WTC11 (cell line): ENCODE measurements around the gene DUSP22. TPM values are rescaled to one million over a fixed set of nuclear protein-coding genes. Genes with fewer than 3 reads are reported as not detected.
"Not testable (repeated sequence)": the region's sequence is repeated elsewhere in the genome, so short reads cannot be mapped to it uniquely, and the experiment has no call there.

ENCODE experiments used
- ATAC-seq: fragments of 200-7000 bp; cut with Tn5 transposase; 2 replicates; pipeline ENCODE4 v1.10.0; 2021; ENCODE audit warnings: mild to moderate bottlenecking, moderate library complexity
- CTCF ChIA-PET: fragments of 300-600 bp; sonication (Branson Sonifier 250); formaldehyde crosslinking; loops from one replicate; lab custom pipeline; 2021; ENCODE audit warnings: antibody characterized with exemption; lab: Charles Lee
- POLR2A ChIA-PET: fragments of 350-600 bp; sonication (Branson Sonifier 250); formaldehyde crosslinking; loops from one replicate; lab custom pipeline; 2021; ENCODE audit warnings: antibody characterized with exemption; lab: Charles Lee
- DNase-seq: peaks from one replicate; pipeline ENCODE4 v3.0.0; 2021; ENCODE audit warnings: low spot score
- H3K27ac Mint-ChIP-seq: 2 replicates; pipeline ENCODE4 v1.8.0; 2021; ENCODE audit warnings: mixed read lengths
- H3K27me3 Mint-ChIP-seq: 2 replicates; pipeline ENCODE4 v1.8.0; 2021; ENCODE audit warnings: low read depth, mild to moderate bottlenecking, moderate library complexity, mixed read lengths
- H3K36me3 Mint-ChIP-seq: 2 replicates; pipeline ENCODE4 v1.8.0; 2021; ENCODE audit warnings: mixed read lengths
- H3K4me1 Mint-ChIP-seq: 2 replicates; pipeline ENCODE4 v1.8.0; 2022; ENCODE audit warnings: mixed read lengths
- H3K4me3 Mint-ChIP-seq: 2 replicates; pipeline ENCODE4 v1.8.0; 2021; ENCODE audit warnings: mild to moderate bottlenecking, moderate library complexity, mixed read lengths
- H3K9me3 Mint-ChIP-seq: 2 replicates; pipeline ENCODE4 v1.8.0; 2021; ENCODE audit warnings: mixed read lengths
- CBFB ChIP-seq: sonication (generic); formaldehyde crosslinking; IDR thresholded peaks from 2 replicates; pipeline ENCODE4 v1.8.1; 2022; ENCODE audit warnings: mild to moderate bottlenecking, low read depth, missing genetic modification reagents
- E2F4 ChIP-seq: sonication (generic); formaldehyde crosslinking; IDR thresholded peaks from 2 replicates; pipeline ENCODE4 v1.8.1; 2022; ENCODE audit warnings: low read depth, mild to moderate bottlenecking, moderate library complexity, missing genetic modification reagents, borderline replicate concordance
- GTF2I ChIP-seq: fragments of 250-450 bp; sonication (Bioruptor Pico); conservative IDR thresholded peaks from 2 replicates; pipeline ENCODE4 v1.4.0; 2021; ENCODE audit warnings: mild to moderate bottlenecking
- HMGA2 ChIP-seq: fragments of 250-450 bp; sonication (Bioruptor Pico); IDR thresholded peaks from 2 replicates; pipeline ENCODE4 v1.4.0; 2021; ENCODE audit warnings: mild to moderate bottlenecking, moderate library complexity
- MXD4 ChIP-seq: fragments of 250-450 bp; sonication (Bioruptor Pico); IDR thresholded peaks from 2 replicates; pipeline ENCODE4 v1.8.0; 2021; ENCODE audit warnings: mild to moderate bottlenecking, moderate library complexity, borderline replicate concordance
- NR3C1 ChIP-seq: sonication (generic); formaldehyde crosslinking; conservative IDR thresholded peaks from 2 replicates; pipeline ENCODE4 v1.8.1; 2023; ENCODE audit warnings: low read depth, mild to moderate bottlenecking, missing genetic modification reagents
- PRRX2 ChIP-seq: fragments of 250-450 bp; sonication (Bioruptor Pico); IDR thresholded peaks from 2 replicates; pipeline ENCODE4 v1.8.0; 2021; ENCODE audit warnings: mild to moderate bottlenecking
- RELA ChIP-seq: sonication (generic); formaldehyde crosslinking; IDR thresholded peaks from 2 replicates; pipeline ENCODE4 v1.8.1; 2022; ENCODE audit warnings: missing genetic modification reagents, mild to moderate bottlenecking, borderline replicate concordance
- SP1 ChIP-seq: sonication (generic); formaldehyde crosslinking; conservative IDR thresholded peaks from 2 replicates; pipeline ENCODE4 v1.8.1; 2022; ENCODE audit warnings: missing genetic modification reagents
- STAT6 ChIP-seq: sonication (generic); formaldehyde crosslinking; conservative IDR thresholded peaks from 2 replicates; pipeline ENCODE4 v1.8.1; 2023; ENCODE audit warnings: mild to moderate bottlenecking, low read depth, missing genetic modification reagents, moderate library complexity
- USF2 ChIP-seq: sonication (generic); formaldehyde crosslinking; IDR thresholded peaks from 2 replicates; pipeline ENCODE4 v1.8.1; 2023; ENCODE audit warnings: mild to moderate bottlenecking, missing genetic modification reagents, moderate library complexity
- ZBTB21 ChIP-seq: sonication (generic); formaldehyde crosslinking; IDR thresholded peaks from 2 replicates; pipeline ENCODE4 v1.8.1; 2023; ENCODE audit warnings: mild to moderate bottlenecking, missing genetic modification reagents, borderline replicate concordance
- ZNF425 ChIP-seq: fragments of 250-450 bp; sonication (Bioruptor Pico); conservative IDR thresholded peaks from 2 replicates; pipeline ENCODE4 v1.9.0; 2021; ENCODE audit warnings: mild to moderate bottlenecking
- ZNF512 ChIP-seq: sonication (generic); formaldehyde crosslinking; IDR thresholded peaks from 2 replicates; pipeline ENCODE4 v1.8.1; 2022; ENCODE audit warnings: missing genetic modification reagents, borderline replicate concordance
- ZSCAN18 ChIP-seq: fragments of 250-450 bp; sonication (Bioruptor Pico); IDR thresholded peaks from 2 replicates; pipeline ENCODE4 v2.1.2; 2022; ENCODE audit warnings: mild to moderate bottlenecking, moderate library complexity
- total RNA-seq: library from RNA; stranded (reverse); gene quantifications from 3 replicates; pipeline ENCODE4 v1.2.3, GENCODE V29; 2021

The DUSP22 gene
- total RNA-seq, 1 experiment from 2014 or later: 38.5 TPM

- POLR2A ChIA-PET: no interaction called here
- ATAC-seq: no peak
- peaks cover 69% of the 10 kb centered on the region for H3K36me3 Mint-ChIP-seq
- CTCF ChIA-PET: no interaction called here
- no peak overlapping the region for H3K4me3 Mint-ChIP-seq
- no peak overlapping the region for H3K27ac Mint-ChIP-seq
- peaks cover 24% of the 10 kb centered on the region for H3K27me3 Mint-ChIP-seq
- TF ChIP-seq NR3C1 (CRISPR knock-in tag) (no peak), MXD4 (CRISPR knock-in tag) (no peak), USF2 (CRISPR knock-in tag) (no peak), ZSCAN18 (CRISPR knock-in tag) (no peak), GTF2I (CRISPR knock-in tag) (no peak), RELA (CRISPR knock-in tag) (no peak)
- H3K4me1 Mint-ChIP-seq: no peaks in the 10 kb centered on the region
- DNase-seq: no peak
- H3K9me3 Mint-ChIP-seq: peaks cover 80% of the 10 kb centered on the region
These were observed 7.1 kb upstream of the DUSP22 start for GRCh38 chr6:285030-285771.

GRCh38 chr6:285902-286301, 6.4 kb upstream of the DUSP22 start:
- H3K4me1 Mint-ChIP-seq, H3K27ac Mint-ChIP-seq, DNase-seq, H3K4me3 Mint-ChIP-seq, CTCF ChIA-PET, ATAC-seq, POLR2A ChIA-PET: not testable (repeated sequence)
- peaks cover 67% of the 10 kb centered on the region for H3K36me3 Mint-ChIP-seq
- peaks cover 24% of the 10 kb centered on the region for H3K27me3 Mint-ChIP-seq
- peaks cover 76% of the 10 kb centered on the region for H3K9me3 Mint-ChIP-seq

- H3K4me3 Mint-ChIP-seq: no peak overlapping the region
- peaks cover 63% of the 10 kb centered on the region for H3K36me3 Mint-ChIP-seq
- DNase-seq (no peak), ATAC-seq (no peak)
- TF ChIP-seq E2F4: no peak
- TF ChIP-seq SP1 (CRISPR knock-in tag): no peak
- no peak for TF ChIP-seq STAT6 (CRISPR knock-in tag)
- no peak for TF ChIP-seq ZNF425 (CRISPR knock-in tag)
- TF ChIP-seq HMGA2: no peak
- no peak for TF ChIP-seq CBFB (CRISPR knock-in tag)
- TF ChIP-seq ZBTB21: no peak
- TF ChIP-seq PRRX2 (CRISPR knock-in tag): no peak
- no peak for TF ChIP-seq ZNF512
- ChIA-PET CTCF (no interaction called here), POLR2A (no interaction called here)
- peaks cover 73% of the 10 kb centered on the region for H3K9me3 Mint-ChIP-seq
- H3K27me3 Mint-ChIP-seq: peaks cover 29% of the 10 kb centered on the region
- peaks cover 9% of the 10 kb centered on the region for H3K4me1 Mint-ChIP-seq
- no peak overlapping the region for H3K27ac Mint-ChIP-seq
These were observed 5.4 kb upstream of the DUSP22 start for GRCh38 chr6:286681-287488.
